K562 (cell line): ENCODE measurements around the gene PNMT. TPM values are rescaled to one million over a fixed set of nuclear protein-coding genes. Genes with fewer than 3 reads are reported as not detected.
A peak's percentile ranks its signal among the peaks of the same experiment; 100 is the strongest.

Experiments
- ATAC-seq: fragments of 200-7000 bp; cut with Tn5 transposase; 3 replicates; pipeline ENCODE4 v1.9.1; 2020; ENCODE audit warnings: moderate library complexity
- BruUV-seq: library from RNA; stranded (reverse); fragments of 400-500 nt; replicated peaks from 2 replicates; lab custom pipeline; 2021; lab: Mats Ljungman, UMichigan
- CTCF ChIA-PET: fragments of 300-600 bp; formaldehyde crosslinking; extraction: SDS; loops from one replicate; lab custom pipeline; 2021; ENCODE audit warnings: low intra/inter-chr PET ratio; lab: Yijun Ruan, JAX
- POLR2A ChIA-PET: fragments of 300-600, 350-650 bp; sonication (Branson Sonifier 250); formaldehyde crosslinking; extraction: SDS; loops from one replicate; lab custom pipeline; 2021; ENCODE audit warnings: antibody characterized with exemption, inconsistent platforms; lab: Yijun Ruan, JAX
- DNase-seq, 4 experiments: peaks; one replicate each; pipeline versions ENCODE4 v3.0.0 to v3.0.0-alpha.2; 2011 to 2018; ENCODE audit warnings: low spot score in 3 of 4, mixed read lengths in 3 of 4; ENCODE audit errors: extremely low read depth in 1 of 4
- FAIRE-seq: peaks from 2 replicates; lab custom pipeline; 2011; peaks lifted over from hg19 to GRCh38; lab: Jason Lieb, UNC
- H2AFZ ChIP-seq: 2 replicates; pipeline ENCODE4 v1.6.0; 2011; ENCODE audit warnings: low read depth, low read length, control low read depth, inconsistent platforms
- H3K27ac ChIP-seq: fragments of 200-600 bp; 3 replicates; pipeline ENCODE4 v1.8.0; 2011; ENCODE audit warnings: low read depth, mild to moderate bottlenecking, control low read depth, inconsistent platforms, low read length, moderate library complexity, mixed read lengths; ENCODE audit errors: extremely low read depth
- H3K27me3 ChIP-seq, 2 experiments: fragments of 300-600 bp in 1 of 2; 2 replicates in 1 of 2; 3 replicates in 1 of 2; pipeline versions ENCODE4 v1.6.0 to v1.8.0; 2011; ENCODE audit warnings: inconsistent platforms in 2 of 2, low read length in 2 of 2, mild to moderate bottlenecking in 1 of 2, mixed read lengths in 1 of 2, moderate library complexity in 1 of 2; ENCODE audit not compliant: control insufficient read depth in 2 of 2, insufficient read depth in 2 of 2
- H3K36me3 ChIP-seq: fragments of 300-600 bp; 3 replicates; pipeline ENCODE4 v1.8.0; 2011; ENCODE audit warnings: mild to moderate bottlenecking, low read length, inconsistent platforms; ENCODE audit not compliant: control insufficient read depth, insufficient read depth
- H3K4me1 ChIP-seq, 2 experiments: fragments of 200-600 bp in 1 of 2; replicated peaks in 1 of 2; 2 replicates in 1 of 2; 3 replicates in 1 of 2; pipeline versions ENCODE4 v1.5.1 to v1.8.0; 2011; ENCODE audit warnings: inconsistent platforms in 2 of 2, low read length in 2 of 2, mild to moderate bottlenecking in 1 of 2, mixed read lengths in 1 of 2, moderate library complexity in 1 of 2; ENCODE audit not compliant: control insufficient read depth in 2 of 2, insufficient read depth in 2 of 2
- H3K4me2 ChIP-seq: 2 replicates; pipeline ENCODE4 v1.6.1; 2011; ENCODE audit warnings: low read length, control low read depth, inconsistent platforms, mixed read lengths; ENCODE audit not compliant: insufficient read depth
- H3K4me3 ChIP-seq: fragments of 200-600 bp; sonication (generic), shearing (Covaris generic); 2 replicates; pipeline ENCODE4 v1.5.1; 2016; ENCODE audit warnings: control low read depth, inconsistent platforms
- H3K79me2 ChIP-seq: fragments of 200-600 bp; 3 replicates; pipeline ENCODE4 v1.8.0; 2011; ENCODE audit warnings: low read length, inconsistent platforms; ENCODE audit not compliant: control insufficient read depth, insufficient read depth
- H3K9ac ChIP-seq, 2 experiments: 2 replicates each; pipeline versions ENCODE4 v1.6.0 to v1.6.1; 2011; ENCODE audit warnings: low read depth in 2 of 2, low read length in 2 of 2, control low read depth in 1 of 2, inconsistent platforms in 1 of 2, mild to moderate bottlenecking in 1 of 2, mixed read lengths in 1 of 2; ENCODE audit not compliant: insufficient read depth in 1 of 2
- H3K9me1 ChIP-seq: one replicate; pipeline ENCODE4 v1.6.0; 2011; ENCODE audit warnings: inconsistent platforms, mild to moderate bottlenecking, low read length, moderate library complexity; ENCODE audit not compliant: control insufficient read depth, insufficient read depth
- H3K9me3 ChIP-seq: replicated peaks from 2 replicates; pipeline ENCODE4 v1.5.1; 2011; ENCODE audit warnings: low read depth, low read length, inconsistent platforms; ENCODE audit not compliant: control insufficient read depth, insufficient read depth
- H4K20me1 ChIP-seq: replicated peaks from 2 replicates; pipeline ENCODE4 v1.6.1; 2011; ENCODE audit warnings: low read length, inconsistent platforms, mixed read lengths; ENCODE audit not compliant: control insufficient read depth, insufficient read depth
- ADNP ChIP-seq: fragments of 200-800 bp; sonication (Bioruptor generic); IDR thresholded peaks from 2 replicates; pipeline ENCODE4 v1.6.1; 2016; ENCODE audit warnings: missing genetic modification characterization, missing compliant biosample characterization
- GABPB1 ChIP-seq: sonication (generic); formaldehyde crosslinking; IDR thresholded peaks from 2 replicates; pipeline ENCODE4 v1.8.0; 2022; ENCODE audit warnings: mild to moderate bottlenecking, missing genetic modification reagents
- KLF13 ChIP-seq: fragments of 450-650 bp; IDR thresholded peaks from 2 replicates; pipeline ENCODE4 v1.6.1; 2016; ENCODE audit warnings: missing genetic modification characterization, low read depth, mild to moderate bottlenecking, missing compliant biosample characterization, moderate library complexity, borderline replicate concordance
- NCOA6 ChIP-seq: fragments of 450-650 bp; IDR thresholded peaks from 2 replicates; pipeline ENCODE4 v1.6.1; 2017; ENCODE audit warnings: mild to moderate bottlenecking
- POLR2G ChIP-seq: fragments of 200-400 bp; formaldehyde crosslinking; IDR thresholded peaks from 2 replicates; pipeline ENCODE4 v1.6.1; 2017; ENCODE audit warnings: low read depth, mild to moderate bottlenecking, antibody characterized with exemption, low read length, moderate library complexity
- RBFOX2 ChIP-seq: fragments of 200-400 bp; formaldehyde crosslinking; IDR thresholded peaks from 2 replicates; pipeline ENCODE4 v1.6.1; 2017; ENCODE audit warnings: low read depth, mild to moderate bottlenecking, low read length, moderate library complexity
- ZNF197 ChIP-seq: fragments of 200-800 bp; sonication (Bioruptor generic); IDR thresholded peaks from 2 replicates; pipeline ENCODE4 v1.6.1; 2016; ENCODE audit warnings: low read depth, missing genetic modification characterization, missing compliant biosample characterization
- ZNF224 ChIP-seq: sonication (generic); formaldehyde crosslinking; IDR thresholded peaks from 2 replicates; pipeline ENCODE4 v1.8.0; 2022; ENCODE audit warnings: mild to moderate bottlenecking, missing genetic modification reagents
- ZNF24 ChIP-seq: fragments of 450-650 bp; IDR thresholded peaks from 2 replicates; pipeline ENCODE4 v1.6.1; 2016
- WGBS: fragments of 100-300 bp; shearing (Covaris generic); methylation state at CpG from one replicate; pipeline ENCODE4 v1.1.6; 2016; ENCODE audit warnings: low coverage, mixed read lengths; ENCODE audit not compliant: insufficient coverage; ENCODE audit errors: missing lambda C conversion rate; 5-methylcytosine and 5-hydroxymethylcytosine counted together
- in situ Hi-C: fragments of 300-500 bp; cut with MboI; formaldehyde crosslinking; loops from 4 replicates; pipeline ENCODE4 v1.15.0; 2018; ENCODE audit warnings: inconsistent platforms, mixed read lengths
- intact Hi-C: fragments of 100-400 bp; cut with micrococcal nuclease; formaldehyde crosslinking; loops from 2 replicates; pipeline ENCODE4 v1.14.2; 2022
- polyA plus RNA-seq, 8 experiments: library from polyadenylated mRNA; depleted of rRNA in 4 of 8; stranded (reverse) in 5 of 8; unstranded in 3 of 8; fragments of >200 nt; fragmentation: Nextera tagmentation in 2 of 8; fragmentation: Illumina TruSeq in 1 of 8; extraction: Ambion mirVana in 2 of 8; extraction: Trizol in 1 of 8; gene quantifications; 2 replicates each; pipeline versions ENCODE4 v1.2.1 to v1.2.3, GENCODE V29; 2011 to 2014; ENCODE audit warnings: inconsistent platforms in 1 of 8, missing spikeins in 1 of 8
- total RNA-seq, 7 experiments: library from RNA; depleted of rRNA in 6 of 7; stranded (reverse); fragments of >200 nt in 6 of 7; fragmentation: Illumina TruSeq in 2 of 7; extraction: Trizol in 2 of 7; gene quantifications; 2 replicates each; pipeline versions ENCODE4 v1.2.1 to v1.2.3, GENCODE V29; 2011 to 2021; ENCODE audit warnings: low replicate concordance in 1 of 7
- TF ChIP-seq, protein P1 (sequence below): fragments of 200-800 bp; sonication (Bioruptor generic); IDR thresholded peaks from 2 replicates; pipeline ENCODE4 v1.6.1; 2017; ENCODE audit warnings: missing genetic modification characterization, missing compliant biosample characterization
- TF ChIP-seq, protein P2 (sequence below): fragments of 250-450 bp; sonication (Bioruptor Pico); IDR thresholded peaks from 2 replicates; pipeline ENCODE4 v1.5.0; 2021; ENCODE audit warnings: mild to moderate bottlenecking, borderline replicate concordance
- TF ChIP-seq, protein P3 (sequence below): fragments of 250-450 bp; sonication (Bioruptor Pico); IDR thresholded peaks from 2 replicates; pipeline ENCODE4 v1.5.0; 2021; ENCODE audit warnings: mild to moderate bottlenecking, moderate library complexity

The PNMT gene
- total and polyA plus RNA-seq, 9 of the 15 experiments (the other 6 are each of a cell fraction or from before 2014, with no cell fraction given): 0.55 to 18.1 (median 5.8) TPM

DNA sequence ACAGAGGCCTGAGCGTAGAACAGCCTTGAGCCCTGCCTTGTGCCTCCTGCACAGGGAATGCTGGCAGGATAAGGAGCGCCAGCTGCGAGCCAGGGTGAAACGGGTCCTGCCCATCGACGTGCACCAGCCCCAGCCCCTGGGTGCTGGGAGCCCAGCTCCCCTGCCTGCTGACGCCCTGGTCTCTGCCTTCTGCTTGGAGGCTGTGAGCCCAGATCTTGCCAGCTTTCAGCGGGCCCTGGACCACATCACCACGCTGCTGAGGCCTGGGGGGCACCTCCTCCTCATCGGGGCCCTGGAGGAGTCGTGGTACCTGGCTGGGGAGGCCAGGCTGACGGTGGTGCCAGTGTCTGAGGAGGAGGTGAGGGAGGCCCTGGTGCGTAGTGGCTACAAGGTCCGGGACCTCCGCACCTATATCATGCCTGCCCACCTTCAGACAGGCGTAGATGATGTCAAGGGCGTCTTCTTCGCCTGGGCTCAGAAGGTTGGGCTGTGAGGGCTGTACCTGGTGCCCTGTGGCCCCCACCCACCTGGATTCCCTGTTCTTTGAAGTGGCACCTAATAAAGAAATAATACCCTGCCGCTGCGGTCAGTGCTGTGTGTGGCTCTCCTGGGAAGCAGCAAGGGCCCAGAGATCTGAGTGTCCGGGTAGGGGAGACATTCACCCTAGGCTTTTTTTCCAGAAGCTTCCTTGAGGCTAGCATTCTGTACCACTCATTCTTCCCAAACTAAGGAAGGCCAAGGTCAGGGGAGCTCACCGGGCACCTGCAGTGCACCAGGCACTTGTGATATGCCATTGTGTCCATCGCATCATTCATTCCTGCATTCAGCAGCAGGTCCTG is 1.9 kb downstream of the PNMT start:
- FAIRE-seq: no peak
- in situ Hi-C loops: loop anchor here (5.0 kb wide), 1 partner anchor 48 kb away; no protein-coding TSS in a partner anchor
- Histone ChIP-seq H3K79me2 (peaks cover 13% of the 10 kb centered on the region; the same call in 2 of the 3 replicates), H3K9ac (peak overlapping the region in 1 of 2 experiments; percentile 84; a peak in 2 of 4 replicates), H3K4me3 (no peak overlapping the region), H3K27me3 (no peaks in the 10 kb centered on the region), H3K4me1 (peaks cover 32 to 93% of the 10 kb centered on the region in 2 experiments), H2AFZ (no peak overlapping the region), H3K4me2 (no peak overlapping the region), H3K36me3 (0 out of 3 replicates have a peak, but pooled peaks cover 2% of the 10 kb centered on the region), H4K20me1 (no peaks in the 10 kb centered on the region; the same call in 1 of the 2 replicates), H3K9me3 (no peaks in the 10 kb centered on the region), H3K27ac (no peak overlapping the region), H3K9me1 (no peaks in the 10 kb centered on the region)
- POLR2A ChIA-PET: interaction anchor here (0.8 to 4.0 kb wide), 8 partner anchors 10 to 86 kb away, joined by 3 to 16 read pairs (median 5); partner anchors contain the start of genes PGAP3 and STARD3
- no peak for TF ChIP-seq ZNF197 (CRISPR knock-in tag)
- peak; percentile 43; the same call in 1 of the 2 replicates for TF ChIP-seq RBFOX2
- no peak for TF ChIP-seq KLF13 (tag)
- TF ChIP-seq, protein P1, sequence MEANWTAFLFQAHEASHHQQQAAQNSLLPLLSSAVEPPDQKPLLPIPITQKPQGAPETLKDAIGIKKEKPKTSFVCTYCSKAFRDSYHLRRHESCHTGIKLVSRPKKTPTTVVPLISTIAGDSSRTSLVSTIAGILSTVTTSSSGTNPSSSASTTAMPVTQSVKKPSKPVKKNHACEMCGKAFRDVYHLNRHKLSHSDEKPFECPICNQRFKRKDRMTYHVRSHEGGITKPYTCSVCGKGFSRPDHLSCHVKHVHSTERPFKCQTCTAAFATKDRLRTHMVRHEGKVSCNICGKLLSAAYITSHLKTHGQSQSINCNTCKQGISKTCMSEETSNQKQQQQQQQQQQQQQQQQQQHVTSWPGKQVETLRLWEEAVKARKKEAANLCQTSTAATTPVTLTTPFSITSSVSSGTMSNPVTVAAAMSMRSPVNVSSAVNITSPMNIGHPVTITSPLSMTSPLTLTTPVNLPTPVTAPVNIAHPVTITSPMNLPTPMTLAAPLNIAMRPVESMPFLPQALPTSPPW: no peak
- TF ChIP-seq POLR2G: peak; percentile 53; the same call in 1 of the 2 replicates
- TF ChIP-seq ZNF224 (CRISPR knock-in tag): no peak
- no peak for TF ChIP-seq GABPB1 (CRISPR knock-in tag)
- TF ChIP-seq ZNF24: 0 out of 2 replicates have a peak, but pooled peaks have one; percentile 41
- TF ChIP-seq, protein P2, sequence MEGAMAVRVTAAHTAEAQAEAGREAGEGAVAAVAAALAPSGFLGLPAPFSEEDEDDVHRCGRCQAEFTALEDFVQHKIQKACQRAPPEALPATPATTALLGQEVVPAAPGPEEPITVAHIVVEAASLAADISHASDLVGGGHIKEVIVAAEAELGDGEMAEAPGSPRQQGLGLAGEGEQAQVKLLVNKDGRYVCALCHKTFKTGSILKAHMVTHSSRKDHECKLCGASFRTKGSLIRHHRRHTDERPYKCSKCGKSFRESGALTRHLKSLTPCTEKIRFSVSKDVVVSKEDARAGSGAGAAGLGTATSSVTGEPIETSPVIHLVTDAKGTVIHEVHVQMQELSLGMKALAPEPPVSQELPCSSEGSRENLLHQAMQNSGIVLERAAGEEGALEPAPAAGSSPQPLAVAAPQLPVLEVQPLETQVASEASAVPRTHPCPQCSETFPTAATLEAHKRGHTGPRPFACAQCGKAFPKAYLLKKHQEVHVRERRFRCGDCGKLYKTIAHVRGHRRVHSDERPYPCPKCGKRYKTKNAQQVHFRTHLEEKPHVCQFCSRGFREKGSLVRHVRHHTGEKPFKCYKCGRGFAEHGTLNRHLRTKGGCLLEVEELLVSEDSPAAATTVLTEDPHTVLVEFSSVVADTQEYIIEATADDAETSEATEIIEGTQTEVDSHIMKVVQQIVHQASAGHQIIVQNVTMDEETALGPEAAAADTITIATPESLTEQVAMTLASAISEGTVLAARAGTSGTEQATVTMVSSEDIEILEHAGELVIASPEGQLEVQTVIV: no peak
- no peak for TF ChIP-seq NCOA6
- TF ChIP-seq, protein P3, sequence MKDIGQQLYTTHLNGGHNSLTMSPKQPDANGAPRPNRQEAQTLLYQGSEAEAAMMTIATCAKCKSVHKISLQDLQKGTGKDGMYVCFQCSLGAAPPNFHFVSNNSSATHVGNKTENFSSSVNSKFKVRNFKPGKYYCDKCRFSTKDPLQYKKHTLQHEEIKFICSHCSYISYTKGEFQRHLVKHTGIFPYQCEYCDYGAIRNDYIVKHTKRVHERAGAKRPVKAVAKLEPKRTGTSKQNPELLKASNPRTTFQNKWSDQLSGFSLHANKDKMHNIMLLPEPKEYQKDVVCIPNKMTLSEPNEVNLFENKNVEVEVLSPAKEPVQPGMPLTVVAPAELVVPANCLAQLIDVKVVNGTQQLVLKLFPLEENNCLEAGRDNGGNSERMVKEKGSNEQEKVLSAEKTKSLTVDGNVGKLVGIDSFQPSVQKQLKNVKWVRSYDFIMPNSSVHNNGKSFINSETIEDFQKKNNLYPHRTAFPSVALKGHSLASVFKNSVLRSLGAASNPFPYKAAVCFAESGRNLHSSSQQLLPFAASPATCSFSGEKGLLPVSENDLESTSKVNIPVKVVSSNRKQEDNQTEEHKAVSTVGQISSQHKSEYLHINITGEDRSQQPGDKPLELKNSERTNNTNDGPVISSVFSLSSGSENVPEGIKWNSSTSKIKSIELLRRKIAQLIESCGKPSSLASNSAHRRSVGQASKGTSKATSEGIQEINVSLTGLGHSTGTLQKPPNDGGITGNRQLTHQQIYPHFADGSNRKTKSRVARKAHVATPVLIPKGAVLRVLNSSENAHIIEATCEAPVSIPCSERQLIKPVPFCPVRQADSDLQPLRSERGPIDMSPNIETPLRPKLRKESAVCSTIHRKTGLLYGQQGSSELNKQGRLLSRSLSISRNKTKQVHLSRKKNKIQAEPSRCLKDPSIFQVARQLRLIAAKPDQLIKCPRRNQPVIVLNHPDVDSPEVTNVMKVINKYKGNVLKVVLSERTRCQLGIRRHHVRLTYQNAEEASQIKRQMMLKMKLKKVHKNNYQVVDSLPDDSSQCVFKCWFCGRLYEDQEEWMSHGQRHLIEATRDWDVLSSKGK (CRISPR knock-in tag): no peak
- TF ChIP-seq ADNP (tag): no peak
- 96% methylated on average over 20 of the region's 23 CpGs for WGBS
- ATAC-seq: no peak
- intact Hi-C loops: loop anchor here (5.0 kb wide), 1 partner anchor 82 kb away; no protein-coding TSS in a partner anchor
- DNase-seq: no peak
- CTCF ChIA-PET: interaction anchor here (1.4 to 8.3 kb wide), 2 partner anchors 48 to 84 kb away, joined by 6 to 131 read pairs; no protein-coding TSS in a partner anchor
- BruUV-seq: no TSS peak
